ENCODE measurements around the gene TASL. TPM values are rescaled to one million over a fixed set of nuclear protein-coding genes. Genes with fewer than 3 reads are reported as not detected.

The TASL gene, protein sequence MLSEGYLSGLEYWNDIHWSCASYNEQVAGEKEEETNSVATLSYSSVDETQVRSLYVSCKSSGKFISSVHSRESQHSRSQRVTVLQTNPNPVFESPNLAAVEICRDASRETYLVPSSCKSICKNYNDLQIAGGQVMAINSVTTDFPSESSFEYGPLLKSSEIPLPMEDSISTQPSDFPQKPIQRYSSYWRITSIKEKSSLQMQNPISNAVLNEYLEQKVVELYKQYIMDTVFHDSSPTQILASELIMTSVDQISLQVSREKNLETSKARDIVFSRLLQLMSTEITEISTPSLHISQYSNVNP
- not detected in 2 replicates for total RNA-seq

DNA sequence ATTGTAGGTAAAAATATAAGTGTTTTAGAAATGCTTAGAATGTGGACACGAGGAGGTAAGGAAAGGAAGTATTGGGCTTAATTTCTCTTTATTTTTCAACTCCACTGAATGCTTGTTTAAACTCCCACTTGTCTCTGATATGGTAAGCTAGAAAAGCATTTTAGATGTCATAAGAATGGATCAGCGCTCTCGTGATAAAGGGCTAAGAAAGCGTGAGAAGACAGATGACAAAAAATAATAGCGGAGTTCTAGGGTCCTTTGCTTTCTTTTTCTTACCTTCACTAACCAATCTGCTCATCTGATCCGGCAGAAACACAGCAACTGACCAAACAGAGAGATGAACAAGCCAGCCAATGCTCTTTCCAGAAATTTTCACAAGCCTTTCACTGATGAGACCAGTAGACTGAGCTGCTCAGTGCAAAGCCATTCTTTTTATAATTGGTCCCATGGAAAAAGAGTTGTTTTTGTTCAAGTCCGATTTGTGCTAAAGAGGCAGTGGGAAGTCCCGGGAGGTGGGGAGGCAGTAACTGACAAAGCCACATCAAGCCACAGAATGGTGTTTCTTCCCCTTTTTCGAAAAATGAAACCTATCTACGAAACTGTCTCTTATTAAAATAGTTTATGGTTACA lies at the start of gene TASL:
Gene TASL (minus strand): TSS at position 405 of the 630 bp plus-strand sequence. CDS start 17,411 bp downstream, outside the sequence.

Small RNA genes lying within 50 kb of the gene (small RNA-seq; reads per million reads assigned to genes)
- gene CKS1BP6 = not detected

Other genes with a start within 250 kb of the TASL start
- 0.65 and 1.2 TPM in 2 replicates for gene GK, start 75.7 kb upstream of the TASL start, total RNA-seq